Thyroid gland (tissue), 4 donors: Measurements from ENCODE around the gene MRPL42.
A peak's percentile ranks its signal among the peaks of the same experiment; 100 is the strongest.

Experiments
- CTCF ChIP-seq, 6 experiments: fragments of 200-600 bp in 3 of 6; fragments of 450-650 bp in 3 of 6; sonication (generic) in 3 of 6; IDR thresholded peaks; one replicate each; pipeline ENCODE4 v1.5.1; 2016 to 2019; ENCODE audit warnings: antibody characterized with exemption in 6 of 6, mild to moderate bottlenecking in 2 of 6, inconsistent platforms in 1 of 6, moderate library complexity in 1 of 6
- POLR2A ChIP-seq, 2 donors: fragments of 450-650 bp; IDR thresholded peaks; one replicate each; pipeline ENCODE4 v1.6.1; 2017; ENCODE audit warnings: antibody characterized with exemption in 2 of 2, mild to moderate bottlenecking in 2 of 2, moderate library complexity in 1 of 2

- TF ChIP-seq CTCF (IDR thresholded peaks at IDR 0.05) (no peak), POLR2A (IDR thresholded peaks at IDR 0.05) (peak; percentile 19 to 75)
Observed at GRCh38 chr12:93441617-93442410, 25.5 kb upstream of the MRPL42 start, which contains the start of gene UBE2N.
